ENCODE results near the gene LGALS7B. TPM values are rescaled to one million over a fixed set of nuclear protein-coding genes. Genes with fewer than 3 reads are reported as not detected.

LGALS7B gene
- total RNA-seq, 1 experiment from 2014 or later: 2.4 TPM

GRCh38 chr19:38837656-38838121, 48.7 kb downstream of the LGALS7B start:
- H2AFZ ChIP-seq (ENCODE audit: low read depth, low read length, poor library complexity, severe bottlenecking): no peak overlapping the region
- ChIA-PET POLR2A (interaction anchor here (2.4 to 3.0 kb wide), 2 partner anchors 11 to 15 kb away, joined by 10 to 16 read pairs; no protein-coding TSS in a partner anchor), RAD21 (ENCODE audit: low non-redundant PET in 1 of 2, low total read pairs in 2 of 2, uncharacterized antibody in 2 of 2, unreplicated experiment in 2 of 2) (no interaction called here), CTCF (interaction anchor here (0.9 to 1.4 kb wide), 3 partner anchors 68 to 435 kb away, joined by 3 to 4 read pairs (median 4); partner anchors contain the start of gene FAM98C)
- TF ChIP-seq SIN3A (IDR thresholded peaks at IDR 0.05; ENCODE audit: low read depth) (no peak), TCF7L2 (IDR thresholded peaks at IDR 0.05; ENCODE audit: borderline replicate concordance, extremely low read depth, insufficient read depth, insufficient read length) (no peak), EZH2phosphoT487 (IDR thresholded peaks at IDR 0.05; ENCODE audit: borderline replicate concordance) (no peak), ZFX (IDR thresholded peaks at IDR 0.05) (no peak), EZH2 (IDR thresholded peaks at IDR 0.05) (no peak), EGR1 (IDR thresholded peaks at IDR 0.05; ENCODE audit: low read depth) (no peak), RAD21 (IDR thresholded peaks at IDR 0.05; ENCODE audit: low read depth) (no peak), ATF3 (IDR thresholded peaks at IDR 0.05) (no peak), YY1 (IDR thresholded peaks at IDR 0.05; ENCODE audit: extremely low read depth, insufficient replicate concordance, low read depth, low read length) (no peak), FOSL1 (IDR thresholded peaks at IDR 0.05; ENCODE audit: low read depth) (no peak), ZBTB33 (IDR thresholded peaks at IDR 0.05; ENCODE audit: extremely low read depth, insufficient replicate concordance, low read length) (no peak), ZNF274 (IDR thresholded peaks at IDR 0.05; ENCODE audit: low read depth, low read length) (no peak), POLR2AphosphoS5 (IDR thresholded peaks at IDR 0.05; ENCODE audit: low read depth, low read length) (no peak), POLR2A (IDR thresholded peaks at IDR 0.05; ENCODE audit: borderline replicate concordance, extremely low read depth, insufficient read depth, insufficient read length) (no peak), CBX3 (IDR thresholded peaks at IDR 0.05; ENCODE audit: low read depth) (no peak), SP1 (IDR thresholded peaks at IDR 0.05; ENCODE audit: low read depth) (no peak), SRF (IDR thresholded peaks at IDR 0.05; ENCODE audit: low read depth) (no peak)
- TF ChIP-seq, protein P1, sequence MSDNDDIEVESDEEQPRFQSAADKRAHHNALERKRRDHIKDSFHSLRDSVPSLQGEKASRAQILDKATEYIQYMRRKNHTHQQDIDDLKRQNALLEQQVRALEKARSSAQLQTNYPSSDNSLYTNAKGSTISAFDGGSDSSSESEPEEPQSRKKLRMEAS (IDR thresholded peaks at IDR 0.05): no peak
- H3K9me2 ChIP-seq (ENCODE audit: insufficient read depth): no peaks in the 10 kb centered on the region
- intact Hi-C loops (cut with micrococcal nuclease): no loop called here
- peaks cover 31% of the 10 kb centered on the region for H3K79me2 ChIP-seq (ENCODE audit: insufficient read depth, low read length)
- BruUV-seq (replicated peaks): TSS peak; percentile 5
- no peak overlapping the region for H3K4me2 ChIP-seq (ENCODE audit: low read length)
- ATAC-seq (no peak), DNase-seq (ENCODE audit: low read depth, low spot score) (no peak)
- H3K27ac ChIP-seq (ENCODE audit: low read depth, low read length): peak overlapping the region; percentile 15
- H3K4me1 ChIP-seq (ENCODE audit: control insufficient read depth in 1 of 2, insufficient read depth in 2 of 2, low read length in 2 of 2): peaks cover 0 to 26% of the 10 kb centered on the region in 2 experiments; a peak in 3 of 4 replicates
- peaks cover 19% of the 10 kb centered on the region; the same call in 1 of the 2 replicates for H4K20me1 ChIP-seq (ENCODE audit: insufficient read depth)
- H3K36me3 ChIP-seq (ENCODE audit: control insufficient read depth in 1 of 2, insufficient read depth in 2 of 2, low read length in 2 of 2): peaks cover 52 to 64% of the 10 kb centered on the region in 2 experiments
- no peak overlapping the region for H3K9ac ChIP-seq (ENCODE audit: low read length)
- H3K4me3 ChIP-seq (replicated peaks in 1 of 2; ENCODE audit: low read depth in 1 of 2, low read length in 2 of 2): no peak overlapping the region
- H3K9me3 ChIP-seq (ENCODE audit: control insufficient read depth in 1 of 2, insufficient read depth in 1 of 2, low read depth in 1 of 2, low read length in 2 of 2): no peaks in the 10 kb centered on the region
- no peaks in the 10 kb centered on the region for H3K27me3 ChIP-seq (ENCODE audit: insufficient read depth, low read length)
